Activated CD4-positive, CD25-positive, alpha-beta regulatory T cell treated with anti-CD3 and anti-CD28 coated beads, Interleukin-2, amount 50 U/mL, for 24 hours (primary cell): ENCODE results near the gene FAM174C.
"Not testable (repeated sequence)": the region's sequence is repeated elsewhere in the genome, so short reads cannot be mapped to it uniquely, and the experiment has no call there.

Experiments
- ATAC-seq, 2 donors: fragments of 150-1000 bp; cut with Tn5 transposase; one replicate each; pipeline ENCODE4 v1.10.0; 2021; ENCODE audit warnings: mild to moderate bottlenecking in 1 of 2, moderate library complexity in 1 of 2

The FAM174C gene

GRCh38 chr19:1307755-1308303 is 32.5 kb downstream of the FAM174C start:
- no peak for ATAC-seq

- ATAC-seq = no peak
These were observed 33.4 kb downstream of the FAM174C start for GRCh38 chr19:1308718-1309117.

- ATAC-seq = no peak
These were observed 34.9 kb downstream of the FAM174C start for GRCh38 chr19:1309977-1310852.

GRCh38 chr19:1310853-1311180 is 35.5 kb downstream of the FAM174C start:
- no peak for ATAC-seq

GRCh38 chr19:1311543-1312091 is 36.3 kb downstream of the FAM174C start:
- ATAC-seq = no peak

GRCh38 chr19:1312767-1313694 is 37.7 kb downstream of the FAM174C start:
- no peak for ATAC-seq

- no peak for ATAC-seq
These were observed 38.6 kb downstream of the FAM174C start for GRCh38 chr19:1313695-1314613.

GRCh38 chr19:1315470-1316166 is 40.3 kb downstream of the FAM174C start:
- peak in 1 of 2 donors; percentile 45 for ATAC-seq

GRCh38 chr19:1316466-1316865 is 41.1 kb downstream of the FAM174C start:
- ATAC-seq = no peak

- ATAC-seq = no peak
These were observed 42.1 kb downstream of the FAM174C start for GRCh38 chr19:1317274-1318003.

- ATAC-seq = no peak
These were observed 43.5 kb downstream of the FAM174C start for GRCh38 chr19:1318678-1319471.

- ATAC-seq = not testable (repeated sequence)
These were observed 44.9 kb downstream of the FAM174C start for GRCh38 chr19:1320282-1320650.

GRCh38 chr19:1321539-1321938 is 46.2 kb downstream of the FAM174C start:
- ATAC-seq = no peak

- no peak for ATAC-seq
These were observed 47.1 kb downstream of the FAM174C start for GRCh38 chr19:1322198-1322981.

- no peak for ATAC-seq
These were observed 49.0 kb downstream of the FAM174C start for GRCh38 chr19:1324249-1324805.

- ATAC-seq = peak in 1 of 2 donors; percentile 32
These were observed 49.7 kb downstream of the FAM174C start for GRCh38 chr19:1324806-1325567.

GRCh38 chr19:1325568-1326294 is 50.4 kb downstream of the FAM174C start:
- ATAC-seq = no peak
